Natural killer cell (primary cell): ENCODE measurements around the gene FADS6. TPM values are rescaled to one million over a fixed set of nuclear protein-coding genes. Genes with fewer than 3 reads are reported as not detected.
A peak's percentile ranks its signal among the peaks of the same experiment; 100 is the strongest.

Experiments
- ATAC-seq, 3 donors: fragments of 150-1000 bp in 2 of 3; fragments of 200-7000 bp in 1 of 3; cut with Tn5 transposase; 1 replicate in 1 of 3; 2 replicates in 2 of 3; pipeline ENCODE4 v1.10.0; 2021; ENCODE audit warnings: mild to moderate bottlenecking in 2 of 3, moderate library complexity in 2 of 3
- DNase-seq, 2 donors: peaks; one replicate each; pipeline versions ENCODE4 v3.0.0 to v3.0.0-alpha.2; 2013 to 2021; ENCODE audit warnings: mixed read lengths in 1 of 2
- H3K27ac ChIP-seq: one replicate; pipeline ENCODE4 v1.5.1; 2013; ENCODE audit warnings: mild to moderate bottlenecking, low read length
- H3K27me3 ChIP-seq: one replicate; pipeline ENCODE4 v1.6.1; 2013; ENCODE audit warnings: low read length; ENCODE audit not compliant: control insufficient read depth, insufficient read depth
- H3K36me3 ChIP-seq: one replicate; pipeline ENCODE4 v1.6.1; 2013; ENCODE audit warnings: low read length; ENCODE audit not compliant: control insufficient read depth, insufficient read depth
- H3K4me1 ChIP-seq: one replicate; pipeline ENCODE4 v1.6.1; 2013; ENCODE audit warnings: low read length; ENCODE audit not compliant: control insufficient read depth, insufficient read depth
- H3K4me3 ChIP-seq: one replicate; pipeline ENCODE4 v1.5.1; 2013; ENCODE audit warnings: low read length
- H3K9me3 ChIP-seq: one replicate; pipeline ENCODE4 v1.6.1; 2013; ENCODE audit warnings: low read length; ENCODE audit not compliant: control insufficient read depth, insufficient read depth
- H3K27ac Mint-ChIP-seq, 2 donors: one replicate each; pipeline ENCODE4 v1.8.0; 2022; ENCODE audit warnings: mild to moderate bottlenecking in 2 of 2, mixed read lengths in 2 of 2, moderate library complexity in 1 of 2
- H3K27me3 Mint-ChIP-seq, 2 donors: one replicate each; pipeline ENCODE4 v1.8.0; 2022; ENCODE audit warnings: low read depth in 2 of 2, mixed read lengths in 2 of 2
- H3K36me3 Mint-ChIP-seq: one replicate; pipeline ENCODE4 v1.8.0; 2022; ENCODE audit warnings: mixed read lengths
- H3K4me1 Mint-ChIP-seq, 2 donors: one replicate each; pipeline ENCODE4 v1.8.0; 2022; ENCODE audit warnings: mixed read lengths in 2 of 2
- H3K4me3 Mint-ChIP-seq: one replicate; pipeline ENCODE4 v1.8.0; 2022; ENCODE audit warnings: mild to moderate bottlenecking, moderate library complexity, mixed read lengths
- H3K9me3 Mint-ChIP-seq, 2 donors: one replicate each; pipeline ENCODE4 v1.8.0; 2022; ENCODE audit warnings: mixed read lengths in 2 of 2
- CTCF ChIP-seq: fragments of 200-600 bp; IDR thresholded peaks from one replicate; pipeline ENCODE4 v1.8.0; 2022; ENCODE audit warnings: antibody characterized with exemption
- WGBS: methylation state at CpG from one replicate; pipeline ENCODE4 v1.1.7; 2013; ENCODE audit warnings: missing lambda C conversion rate; ENCODE audit not compliant: insufficient coverage; 5-methylcytosine and 5-hydroxymethylcytosine counted together
- intact Hi-C: fragments of 100-400 bp; cut with micrococcal nuclease; formaldehyde crosslinking; loops from one replicate; pipeline ENCODE4 v1.14.2; 2022
- total RNA-seq, 4 donors: library from RNA; stranded (reverse); fragments of 120-200 nt in 1 of 4; gene quantifications; one replicate each; pipeline versions ENCODE4 v1.2.3 to v1.2.4, GENCODE V29; 2013 to 2022

Gene FADS6
- total RNA-seq, 3 donors from 2014 or later (not counting 1 experiment from before 2014, with no cell fraction given) = not detected

- H3K27me3 ChIP-seq = no peaks in the 10 kb centered on the region
- H3K4me3 Mint-ChIP-seq = no peak overlapping the region
- H3K36me3 ChIP-seq = no peaks in the 10 kb centered on the region
- 86% methylated on average over 19 of the region's 19 CpGs for WGBS
- no peak overlapping the region for H3K27ac Mint-ChIP-seq
- H3K27ac ChIP-seq = no peak overlapping the region
- H3K9me3 ChIP-seq = no peaks in the 10 kb centered on the region
- H3K4me3 ChIP-seq = no peak overlapping the region
- intact Hi-C loops = no loop called here
- ATAC-seq (no peak), DNase-seq (no peak)
- peaks cover 6% of the 10 kb centered on the region for H3K4me1 ChIP-seq
- H3K27me3 Mint-ChIP-seq = no peaks in the 10 kb centered on the region
- H3K36me3 Mint-ChIP-seq = no peaks in the 10 kb centered on the region
- no peak for TF ChIP-seq CTCF
- no peaks in the 10 kb centered on the region for H3K9me3 Mint-ChIP-seq
- peaks cover 11 to 12% of the 10 kb centered on the region in 2 donors for H3K4me1 Mint-ChIP-seq
Measured at GRCh38 chr17:74877592-74878548, 15.6 kb downstream of the FADS6 start.

- no peak overlapping the region for H3K27ac Mint-ChIP-seq
- intact Hi-C loops = no loop called here
- H3K9me3 Mint-ChIP-seq = no peaks in the 10 kb centered on the region
- no peaks in the 10 kb centered on the region for H3K9me3 ChIP-seq
- no peak overlapping the region for H3K27ac ChIP-seq
- ATAC-seq (no peak), DNase-seq (no peak)
- peaks cover 22 to 29% of the 10 kb centered on the region in 2 donors for H3K4me1 Mint-ChIP-seq
- no peaks in the 10 kb centered on the region for H3K27me3 ChIP-seq
- peaks cover 17% of the 10 kb centered on the region for H3K4me1 ChIP-seq
- H3K36me3 Mint-ChIP-seq = no peaks in the 10 kb centered on the region
- TF ChIP-seq CTCF = no peak
- 84% methylated on average over 6 of the region's 6 CpGs for WGBS
- no peak overlapping the region for H3K4me3 ChIP-seq
- no peaks in the 10 kb centered on the region for H3K27me3 Mint-ChIP-seq
- H3K4me3 Mint-ChIP-seq = no peak overlapping the region
- H3K36me3 ChIP-seq = no peaks in the 10 kb centered on the region
Measured at GRCh38 chr17:74875977-74876593, 17.3 kb downstream of the FADS6 start.

- peak overlapping the region in 1 of 2 donors; percentile 41 for H3K27ac Mint-ChIP-seq
- no peaks in the 10 kb centered on the region for H3K27me3 Mint-ChIP-seq
- intact Hi-C loops = no loop called here
- Histone ChIP-seq H3K27ac (no peak overlapping the region), H3K27me3 (no peaks in the 10 kb centered on the region), H3K36me3 (no peaks in the 10 kb centered on the region), H3K4me3 (no peak overlapping the region), H3K4me1 (peaks cover 17% of the 10 kb centered on the region), H3K9me3 (no peaks in the 10 kb centered on the region)
- no peak for DNase-seq
- H3K9me3 Mint-ChIP-seq = no peaks in the 10 kb centered on the region
- H3K36me3 Mint-ChIP-seq = no peaks in the 10 kb centered on the region
- no peak for TF ChIP-seq CTCF
- no peak for ATAC-seq
- H3K4me1 Mint-ChIP-seq = peaks cover 22 to 29% of the 10 kb centered on the region in 2 donors
- no peak overlapping the region for H3K4me3 Mint-ChIP-seq
- WGBS = 90% methylated on average over 5 of the region's 5 CpGs
Measured at GRCh38 chr17:74875155-74875976, 18.1 kb downstream of the FADS6 start.
